Upper lobe of left lung (tissue), 6 donors: Measurements from ENCODE around the gene SMAP1. TPM values are rescaled to one million over a fixed set of nuclear protein-coding genes. Genes with fewer than 3 reads are reported as not detected.

Experiments
- ATAC-seq, 2 donors: fragments of 200-7000 bp; cut with Tn5 transposase; one replicate each; pipeline ENCODE4 v1.9.1; 2022; ENCODE audit warnings: mild to moderate bottlenecking in 2 of 2, moderate library complexity in 2 of 2; ENCODE audit not compliant: low FRiP score in 2 of 2
- DNase-seq, 2 donors: peaks; one replicate each; pipeline ENCODE4 v3.0.0-alpha.2; 2019 to 2020
- H3K27ac ChIP-seq, 4 donors: fragments of 200-600 bp; sonication (generic); one replicate each; pipeline ENCODE4 v1.5.1; 2016 to 2019
- H3K27me3 ChIP-seq, 4 donors: fragments of 200-600 bp; sonication (generic); one replicate each; pipeline ENCODE4 v1.5.1; 2017 to 2019
- H3K36me3 ChIP-seq, 4 donors: fragments of 200-600 bp; sonication (generic); one replicate each; pipeline ENCODE4 v1.5.1; 2016 to 2019
- H3K4me1 ChIP-seq, 4 donors: fragments of 200-600 bp; sonication (generic); one replicate each; pipeline ENCODE4 v1.5.1; 2018 to 2019
- H3K4me3 ChIP-seq, 4 donors: fragments of 200-600 bp; sonication (generic); one replicate each; pipeline ENCODE4 v1.5.1; 2017 to 2019; ENCODE audit warnings: mild to moderate bottlenecking in 2 of 4, moderate library complexity in 1 of 4
- H3K9me3 ChIP-seq, 4 donors: fragments of 200-600 bp; sonication (generic); one replicate each; pipeline ENCODE4 v1.5.1; 2018 to 2019
- EP300 ChIP-seq, 4 donors: sonication (generic); formaldehyde crosslinking; IDR thresholded peaks; one replicate each; pipeline ENCODE4 v1.5.1; 2017; ENCODE audit warnings: antibody characterized with exemption in 4 of 4, control low read depth in 2 of 4
- POLR2A ChIP-seq, 4 donors: fragments of 450-650 bp; IDR thresholded peaks; one replicate each; pipeline ENCODE4 v1.5.1; 2016 to 2017; ENCODE audit warnings: antibody characterized with exemption in 4 of 4, mild to moderate bottlenecking in 2 of 4
- POLR2AphosphoS5 ChIP-seq, 2 donors: sonication (generic); formaldehyde crosslinking; IDR thresholded peaks; one replicate each; pipeline ENCODE4 v1.5.1; 2017; ENCODE audit warnings: antibody characterized with exemption in 2 of 2
- WGBS, 2 donors: methylation state at CpG; one replicate each; pipeline ENCODE4 v1.1.5; 2017 to 2018; 5-methylcytosine and 5-hydroxymethylcytosine counted together
- total RNA-seq, 6 donors: library from RNA; depleted of rRNA in 4 of 6; stranded (reverse); fragments of >200 nt in 4 of 6; gene quantifications; one replicate each; pipeline versions ENCODE4 v1.1.0 to v1.2.1, GENCODE V29; 2016 to 2021
- TF ChIP-seq, protein P1 (sequence below), 6 experiments: fragments of 450-650 bp in 4 of 6; fragments of 200-600 bp in 2 of 6; sonication (generic) in 2 of 6; IDR thresholded peaks; one replicate each; pipeline ENCODE4 v1.5.1; 2016 to 2019; ENCODE audit warnings: antibody characterized with exemption in 6 of 6
- donor health status: DM: no; HTN: no; CAD: no; lungs with moderate emphysema.
- donor health status: DM: no; HTN: yes; CAD: no; lungs with severe emphysema.

SMAP1 gene
- total RNA-seq, 6 donors from 2014 or later, result 16.3 to 34.4 (median 21.7) TPM

- WGBS, 2 donors, result 91 to 96% methylated on average over 2 of the region's 2 CpGs
- Histone ChIP-seq H3K9me3 (peaks cover 0 to 4% (median 0%) of the 10 kb centered on the region in 4 donors), H3K27ac (no peak overlapping the region), H3K27me3 (no peaks in the 10 kb centered on the region), H3K4me1 (no peaks in the 10 kb centered on the region), H3K36me3 (no peaks in the 10 kb centered on the region), H3K4me3 (no peak overlapping the region)
- no peak for TF ChIP-seq POLR2A (IDR thresholded peaks at IDR 0.05)
- no peak for TF ChIP-seq POLR2AphosphoS5 (IDR thresholded peaks at IDR 0.05)
- TF ChIP-seq EP300 (IDR thresholded peaks at IDR 0.05), result no peak
- TF ChIP-seq, protein P1, sequence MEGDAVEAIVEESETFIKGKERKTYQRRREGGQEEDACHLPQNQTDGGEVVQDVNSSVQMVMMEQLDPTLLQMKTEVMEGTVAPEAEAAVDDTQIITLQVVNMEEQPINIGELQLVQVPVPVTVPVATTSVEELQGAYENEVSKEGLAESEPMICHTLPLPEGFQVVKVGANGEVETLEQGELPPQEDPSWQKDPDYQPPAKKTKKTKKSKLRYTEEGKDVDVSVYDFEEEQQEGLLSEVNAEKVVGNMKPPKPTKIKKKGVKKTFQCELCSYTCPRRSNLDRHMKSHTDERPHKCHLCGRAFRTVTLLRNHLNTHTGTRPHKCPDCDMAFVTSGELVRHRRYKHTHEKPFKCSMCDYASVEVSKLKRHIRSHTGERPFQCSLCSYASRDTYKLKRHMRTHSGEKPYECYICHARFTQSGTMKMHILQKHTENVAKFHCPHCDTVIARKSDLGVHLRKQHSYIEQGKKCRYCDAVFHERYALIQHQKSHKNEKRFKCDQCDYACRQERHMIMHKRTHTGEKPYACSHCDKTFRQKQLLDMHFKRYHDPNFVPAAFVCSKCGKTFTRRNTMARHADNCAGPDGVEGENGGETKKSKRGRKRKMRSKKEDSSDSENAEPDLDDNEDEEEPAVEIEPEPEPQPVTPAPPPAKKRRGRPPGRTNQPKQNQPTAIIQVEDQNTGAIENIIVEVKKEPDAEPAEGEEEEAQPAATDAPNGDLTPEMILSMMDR (IDR thresholded peaks at IDR 0.05), result no peak
- no peak for ATAC-seq
- DNase-seq, result no peak
Measured at GRCh38 chr6:70821751-70822150, 154.1 kb downstream of the SMAP1 start.

- Histone ChIP-seq H3K36me3 (no peaks in the 10 kb centered on the region), H3K9me3 (peaks cover 0 to 4% (median 0%) of the 10 kb centered on the region in 4 donors), H3K27me3 (no peaks in the 10 kb centered on the region), H3K27ac (no peak overlapping the region), H3K4me1 (no peaks in the 10 kb centered on the region), H3K4me3 (no peak overlapping the region)
- no peak for ATAC-seq
- 97 to 100% methylated on average over 1 of the region's 1 CpG for WGBS, 2 donors
- TF ChIP-seq EP300 (IDR thresholded peaks at IDR 0.05) (no peak), POLR2AphosphoS5 (IDR thresholded peaks at IDR 0.05) (no peak), POLR2A (IDR thresholded peaks at IDR 0.05) (no peak)
- TF ChIP-seq, protein P1 (IDR thresholded peaks at IDR 0.05), result no peak
- DNase-seq, result no peak
Measured at GRCh38 chr6:70823651-70824050, 156.0 kb downstream of the SMAP1 start.

- Histone ChIP-seq H3K36me3 (no peaks in the 10 kb centered on the region), H3K4me3 (no peak overlapping the region), H3K4me1 (no peaks in the 10 kb centered on the region), H3K27ac (no peak overlapping the region), H3K9me3 (no peaks in the 10 kb centered on the region), H3K27me3 (no peaks in the 10 kb centered on the region)
- 100% methylated on average over 3 of the region's 3 CpGs for WGBS, 2 donors
- no peak for DNase-seq
- TF ChIP-seq POLR2AphosphoS5 (IDR thresholded peaks at IDR 0.05) (no peak), POLR2A (IDR thresholded peaks at IDR 0.05) (no peak), EP300 (IDR thresholded peaks at IDR 0.05) (no peak)
- TF ChIP-seq, protein P1 (IDR thresholded peaks at IDR 0.05), result no peak
- ATAC-seq, result no peak
Measured at GRCh38 chr6:70831427-70831826, 163.7 kb downstream of the SMAP1 start.

GRCh38 chr6:70834520-70834919, 166.8 kb downstream of the SMAP1 start:
- 59 to 63% methylated on average over 2 of the region's 2 CpGs for WGBS, 2 donors
- H3K9me3 ChIP-seq, result no peaks in the 10 kb centered on the region
- H3K27me3 ChIP-seq, result no peaks in the 10 kb centered on the region
- no peak for DNase-seq
- H3K36me3 ChIP-seq, result peaks cover 0 to 3% (median 0%) of the 10 kb centered on the region in 4 donors
- H3K4me3 ChIP-seq, result no peak overlapping the region
- TF ChIP-seq POLR2A (IDR thresholded peaks at IDR 0.05) (no peak), POLR2AphosphoS5 (IDR thresholded peaks at IDR 0.05) (no peak), EP300 (IDR thresholded peaks at IDR 0.05) (no peak)
- TF ChIP-seq, protein P1 (IDR thresholded peaks at IDR 0.05), result no peak
- no peak for ATAC-seq
- H3K27ac ChIP-seq, result no peak overlapping the region
- H3K4me1 ChIP-seq, result no peaks in the 10 kb centered on the region

GRCh38 chr6:70838907-70839285, 171.2 kb downstream of the SMAP1 start:
- H3K36me3 ChIP-seq, result peaks cover 0 to 7% (median 0%) of the 10 kb centered on the region in 4 donors
- DNase-seq (no peak), ATAC-seq (no peak)
- no peaks in the 10 kb centered on the region for H3K9me3 ChIP-seq
- no peaks in the 10 kb centered on the region for H3K27me3 ChIP-seq
- WGBS, 2 donors, result 88 to 94% methylated on average over 2 of the region's 2 CpGs
- H3K27ac ChIP-seq, result no peak overlapping the region
- H3K4me3 ChIP-seq, result no peak overlapping the region
- no peak for TF ChIP-seq POLR2A (IDR thresholded peaks at IDR 0.05)
- TF ChIP-seq, protein P1 (IDR thresholded peaks at IDR 0.05), result no peak
- TF ChIP-seq POLR2AphosphoS5 (IDR thresholded peaks at IDR 0.05), result no peak
- no peak for TF ChIP-seq EP300 (IDR thresholded peaks at IDR 0.05)
- H3K4me1 ChIP-seq, result no peaks in the 10 kb centered on the region
